ENCODE data around the gene CDH23.

The CDH23 gene

GRCh38 chr10:71693377-71693776 is 296.7 kb downstream of the CDH23 start:
- no peak for DNase-seq

- no peak for DNase-seq
Observed at GRCh38 chr10:71694039-71694501, 297.4 kb downstream of the CDH23 start.

- peak in 7 of 14 donors; percentile 29 to 65 (median 45) for DNase-seq
Observed at GRCh38 chr10:71694567-71694968, 297.8 kb downstream of the CDH23 start.

- no peak for DNase-seq
Observed at GRCh38 chr10:71695502-71696476, 299.1 kb downstream of the CDH23 start.

GRCh38 chr10:71696628-71697326 is 300.1 kb downstream of the CDH23 start:
- peak in 4 of 14 donors; percentile 4 to 36 (median 18) for DNase-seq

- DNase-seq, result no peak
Observed at GRCh38 chr10:71697938-71698709, 301.4 kb downstream of the CDH23 start.

- DNase-seq, result no peak
Observed at GRCh38 chr10:71698737-71699136, 302.0 kb downstream of the CDH23 start.

- DNase-seq, result no peak
Observed at GRCh38 chr10:71700731-71701368, 304.1 kb downstream of the CDH23 start.

- no peak for DNase-seq
Observed at GRCh38 chr10:71701496-71702132, 304.9 kb downstream of the CDH23 start.

GRCh38 chr10:71703577-71703976 is 306.9 kb downstream of the CDH23 start:
- no peak for DNase-seq

GRCh38 chr10:71704816-71705215 is 308.1 kb downstream of the CDH23 start:
- DNase-seq, result no peak

GRCh38 chr10:71705582-71705981 is 308.9 kb downstream of the CDH23 start:
- DNase-seq, result no peak

- DNase-seq, result no peak
Observed at GRCh38 chr10:71706216-71707121, 309.7 kb downstream of the CDH23 start.

GRCh38 chr10:71707240-71707789 is 310.6 kb downstream of the CDH23 start:
- no peak for DNase-seq

GRCh38 chr10:71708301-71708703 is 311.6 kb downstream of the CDH23 start:
- DNase-seq, result peak in 10 of 14 donors; percentile 19 to 66 (median 44)

- no peak for DNase-seq
Observed at GRCh38 chr10:71708897-71709882, 312.5 kb downstream of the CDH23 start.

- no peak for DNase-seq
Observed at GRCh38 chr10:71710519-71710918, 313.8 kb downstream of the CDH23 start.

GRCh38 chr10:71711052-71711623 is 314.4 kb downstream of the CDH23 start:
- no peak for DNase-seq

All from C1 segment of cervical spinal cord (tissue), 14 donors.